HepG2 (cell line): ENCODE results near the gene SLC5A6. TPM values are rescaled to one million over a fixed set of nuclear protein-coding genes. Genes with fewer than 3 reads are reported as not detected.
A peak's percentile ranks its signal among the peaks of the same experiment; 100 is the strongest.

Experiments used
- ATAC-seq: fragments of 200-7000 bp; cut with Tn5 transposase; 3 replicates; pipeline ENCODE4 v1.9.1; 2020; ENCODE audit warnings: mild to moderate bottlenecking, moderate library complexity
- BruUV-seq: library from RNA; stranded (reverse); fragments of 400-500 nt; replicated peaks from 2 replicates; lab custom pipeline; 2021; lab: Mats Ljungman, UMichigan
- CTCF ChIA-PET: fragments of 300-600 bp; formaldehyde crosslinking; extraction: SDS; loops from one replicate; lab custom pipeline; 2021; ENCODE audit warnings: low total read pairs, inconsistent platforms, low intra/inter-chr PET ratio; lab: Yijun Ruan, JAX
- POLR2A ChIA-PET: fragments of 350-600 bp; sonication (Branson Sonifier 250); formaldehyde crosslinking; loops from one replicate; lab custom pipeline; 2020; ENCODE audit warnings: antibody characterized with exemption, inconsistent platforms; lab: Yijun Ruan, JAX
- DNase-seq: peaks from one replicate; pipeline ENCODE4 v3.0.0-alpha.2; 2015; ENCODE audit warnings: low spot score
- FAIRE-seq: peaks from 3 replicates; lab custom pipeline; 2011; peaks lifted over from hg19 to GRCh38; lab: Jason Lieb, UNC
- H2AFZ ChIP-seq: one replicate; pipeline ENCODE4 v1.6.1; 2011; ENCODE audit warnings: low read length, inconsistent platforms
- H3K27ac ChIP-seq: fragments of 300-600 bp; 3 replicates; pipeline ENCODE4 v1.8.0; 2011; ENCODE audit warnings: mixed run types, mild to moderate bottlenecking, mixed read lengths, low read length, inconsistent platforms; ENCODE audit not compliant: insufficient read depth; ENCODE audit errors: extremely low read length
- H3K27me3 ChIP-seq, 2 experiments: fragments of 200-600 bp in 1 of 2; 2 replicates in 1 of 2; 3 replicates in 1 of 2; pipeline versions ENCODE4 v1.6.0 to v1.8.0; 2011; ENCODE audit warnings: low read length in 2 of 2, mild to moderate bottlenecking in 2 of 2, moderate library complexity in 2 of 2, inconsistent platforms in 1 of 2; ENCODE audit not compliant: insufficient read depth in 2 of 2, control insufficient read depth in 1 of 2
- H3K36me3 ChIP-seq, 2 experiments: fragments of 200-600 bp in 1 of 2; replicated peaks in 1 of 2; 2 replicates in 1 of 2; 3 replicates in 1 of 2; pipeline versions ENCODE4 v1.5.1 to v1.8.0; 2011; ENCODE audit warnings: low read length in 2 of 2, inconsistent platforms in 1 of 2; ENCODE audit not compliant: insufficient read depth in 2 of 2, control insufficient read depth in 1 of 2
- H3K4me1 ChIP-seq: 2 replicates; pipeline ENCODE4 v1.5.1; 2012; ENCODE audit warnings: low read length, inconsistent platforms; ENCODE audit not compliant: insufficient read depth
- H3K4me2 ChIP-seq: 2 replicates; pipeline ENCODE4 v1.6.0; 2011; ENCODE audit warnings: low read depth, low read length, inconsistent platforms
- H3K4me3 ChIP-seq, 3 experiments: fragments of 200-600 bp in 1 of 3; sonication (generic), shearing (Covaris generic) in 1 of 3; replicated peaks in 1 of 3; 2 replicates each; pipeline ENCODE4 v1.5.1; 2011 to 2016; ENCODE audit warnings: low read length in 3 of 3, inconsistent platforms in 2 of 3, low read depth in 2 of 3, mild to moderate bottlenecking in 2 of 3, control low read depth in 1 of 3, mixed read lengths in 1 of 3; ENCODE audit not compliant: insufficient read depth in 1 of 3
- H3K79me2 ChIP-seq: one replicate; pipeline ENCODE4 v1.6.1; 2011; ENCODE audit warnings: low read length, inconsistent platforms; ENCODE audit not compliant: insufficient read depth
- H3K9ac ChIP-seq: 2 replicates; pipeline ENCODE4 v1.6.0; 2011; ENCODE audit warnings: mild to moderate bottlenecking, low read depth, low read length, inconsistent platforms; ENCODE audit not compliant: insufficient read depth
- H3K9me3 ChIP-seq: 2 replicates; pipeline ENCODE4 v1.5.1; 2012; ENCODE audit warnings: mild to moderate bottlenecking, low read length
- H4K20me1 ChIP-seq: 2 replicates; pipeline ENCODE4 v1.6.0; 2011; ENCODE audit warnings: inconsistent platforms, mild to moderate bottlenecking, low read length, moderate library complexity; ENCODE audit not compliant: insufficient read depth
- CEBPB ChIP-seq: IDR thresholded peaks from 2 replicates; pipeline ENCODE4 v1.6.1; 2011; ENCODE audit warnings: low read depth, low read length, improper control_type of control experiment, borderline replicate concordance
- CEBPG ChIP-seq: IDR thresholded peaks from 2 replicates; pipeline ENCODE4 v1.6.1; 2016
- FOXC1 ChIP-seq: sonication (generic); formaldehyde crosslinking; IDR thresholded peaks from 2 replicates; pipeline ENCODE4 v1.8.0; 2022; ENCODE audit warnings: mild to moderate bottlenecking, missing genetic modification reagents, borderline replicate concordance
- GATAD2A ChIP-seq: IDR thresholded peaks from 2 replicates; pipeline ENCODE4 v1.6.1; 2016
- NFYC ChIP-seq: IDR thresholded peaks from 2 replicates; pipeline ENCODE4 v1.6.1; 2016; ENCODE audit warnings: missing genetic modification reagents, missing compliant biosample characterization
- POLR2A ChIP-seq, 2 experiments: IDR thresholded peaks; 2 replicates each; pipeline ENCODE4 v1.6.1; 2011; ENCODE audit warnings: low read depth in 2 of 2, low read length in 2 of 2, mild to moderate bottlenecking in 1 of 2, moderate library complexity in 1 of 2; ENCODE audit not compliant: insufficient read depth in 1 of 2
- PRMT3 ChIP-seq: sonication (generic); formaldehyde crosslinking; IDR thresholded peaks from 2 replicates; pipeline ENCODE4 v1.8.1; 2022; ENCODE audit warnings: low read depth, mild to moderate bottlenecking, moderate library complexity, missing genetic modification reagents, borderline replicate concordance
- RAD51 ChIP-seq: fragments of 450-650 bp; IDR thresholded peaks from 2 replicates; pipeline ENCODE4 v1.6.1; 2016; ENCODE audit warnings: borderline replicate concordance
- RARG ChIP-seq: sonication (generic); formaldehyde crosslinking; IDR thresholded peaks from 2 replicates; pipeline ENCODE4 v1.4.0; 2020; ENCODE audit warnings: low read depth, mild to moderate bottlenecking, missing genetic modification reagents
- RORA ChIP-seq: sonication (generic); formaldehyde crosslinking; IDR thresholded peaks from 2 replicates; pipeline ENCODE4 v1.5.0; 2020; ENCODE audit warnings: mild to moderate bottlenecking, missing genetic modification reagents, moderate library complexity
- SAFB2 ChIP-seq: sonication (generic); formaldehyde crosslinking; IDR thresholded peaks from 2 replicates; pipeline ENCODE4 v1.5.1; 2020; ENCODE audit warnings: missing genetic modification reagents, low read depth, mild to moderate bottlenecking, borderline replicate concordance
- SMYD3 ChIP-seq: sonication (generic); formaldehyde crosslinking; IDR thresholded peaks from 2 replicates; pipeline ENCODE4 v1.8.1; 2023; ENCODE audit warnings: mild to moderate bottlenecking, missing genetic modification reagents
- STAG1 ChIP-seq: sonication (generic); formaldehyde crosslinking; IDR thresholded peaks from 2 replicates; pipeline ENCODE4 v1.4.0; 2020; ENCODE audit warnings: missing genetic modification reagents
- ZIK1 ChIP-seq: sonication (generic); formaldehyde crosslinking; IDR thresholded peaks from 2 replicates; pipeline ENCODE4 v1.5.0; 2020; ENCODE audit warnings: mild to moderate bottlenecking, low read depth, missing genetic modification reagents, borderline replicate concordance
- ZNF556 ChIP-seq: sonication (generic); formaldehyde crosslinking; IDR thresholded peaks from 2 replicates; pipeline ENCODE4 v1.4.0; 2020; ENCODE audit warnings: mild to moderate bottlenecking, missing genetic modification reagents, borderline replicate concordance
- ZNF644 ChIP-seq: IDR thresholded peaks from 2 replicates; pipeline ENCODE4 v1.6.1; 2016; ENCODE audit warnings: low read depth
- ZNF816 ChIP-seq: sonication (generic); formaldehyde crosslinking; IDR thresholded peaks from 2 replicates; pipeline ENCODE4 v1.8.0; 2022; ENCODE audit warnings: missing genetic modification reagents, mild to moderate bottlenecking, borderline replicate concordance
- ZNF839 ChIP-seq: sonication (generic); formaldehyde crosslinking; IDR thresholded peaks from 2 replicates; pipeline ENCODE4 v1.4.0; 2020; ENCODE audit warnings: missing genetic modification reagents, mild to moderate bottlenecking, borderline replicate concordance
- WGBS: methylation state at CpG from one replicate; pipeline ENCODE4 v1.1.6; 2017; ENCODE audit warnings: low lambda C conversion rate; 5-methylcytosine and 5-hydroxymethylcytosine counted together
- in situ Hi-C: cut with HindIII; loops from 2 replicates; pipeline ENCODE4 v1.10.0; 2017; ENCODE audit warnings: low pct_unique_long_range_greater_than_20kb; ENCODE audit not compliant: extremely low pct_ligation_motif_present
- intact Hi-C: fragments of 100-400 bp; cut with micrococcal nuclease; formaldehyde crosslinking; loops from one replicate; pipeline ENCODE4 v1.10.0; 2022; ENCODE audit not compliant: unreplicated experiment
- polyA plus RNA-seq, 8 experiments: library from polyadenylated mRNA; depleted of rRNA in 3 of 8; stranded (reverse) in 7 of 8; unstranded in 1 of 8; fragments of >200 nt; fragmentation: Illumina TruSeq in 4 of 8; extraction: Trizol in 4 of 8; gene quantifications; 2 replicates each; pipeline versions ENCODE4 v1.2.1 to v1.2.3, GENCODE V29; 2011 to 2016; ENCODE audit warnings: low read depth in 4 of 8, missing spikeins in 1 of 8, mixed read lengths in 1 of 8; ENCODE audit not compliant: insufficient read depth in 1 of 8
- total RNA-seq, 5 experiments: library from RNA; depleted of rRNA; stranded (reverse); fragments of >200 nt; fragmentation: Illumina TruSeq; extraction: Trizol; gene quantifications; 2 replicates each; pipeline ENCODE4 v1.2.3, GENCODE V29; 2016; ENCODE audit warnings: low read depth in 1 of 5
- TF ChIP-seq, protein P1 (sequence below): sonication (generic); formaldehyde crosslinking; IDR thresholded peaks from 2 replicates; pipeline ENCODE4 v1.4.0; 2020; ENCODE audit warnings: missing genetic modification reagents
- TF ChIP-seq, protein P2 (sequence below): sonication (generic); formaldehyde crosslinking; IDR thresholded peaks from 2 replicates; pipeline ENCODE4 v1.5.0; 2020; ENCODE audit warnings: mild to moderate bottlenecking, missing genetic modification reagents
- TF ChIP-seq, protein P3 (sequence below): sonication (generic); formaldehyde crosslinking; IDR thresholded peaks from 2 replicates; pipeline ENCODE4 v1.5.0; 2020; ENCODE audit warnings: missing genetic modification reagents

SLC5A6 gene
- total and polyA plus RNA-seq, 2 of the 13 experiments (the other 11 are each of a cell fraction or from before 2014, with no cell fraction given), result 135 to 417 TPM

DNA sequence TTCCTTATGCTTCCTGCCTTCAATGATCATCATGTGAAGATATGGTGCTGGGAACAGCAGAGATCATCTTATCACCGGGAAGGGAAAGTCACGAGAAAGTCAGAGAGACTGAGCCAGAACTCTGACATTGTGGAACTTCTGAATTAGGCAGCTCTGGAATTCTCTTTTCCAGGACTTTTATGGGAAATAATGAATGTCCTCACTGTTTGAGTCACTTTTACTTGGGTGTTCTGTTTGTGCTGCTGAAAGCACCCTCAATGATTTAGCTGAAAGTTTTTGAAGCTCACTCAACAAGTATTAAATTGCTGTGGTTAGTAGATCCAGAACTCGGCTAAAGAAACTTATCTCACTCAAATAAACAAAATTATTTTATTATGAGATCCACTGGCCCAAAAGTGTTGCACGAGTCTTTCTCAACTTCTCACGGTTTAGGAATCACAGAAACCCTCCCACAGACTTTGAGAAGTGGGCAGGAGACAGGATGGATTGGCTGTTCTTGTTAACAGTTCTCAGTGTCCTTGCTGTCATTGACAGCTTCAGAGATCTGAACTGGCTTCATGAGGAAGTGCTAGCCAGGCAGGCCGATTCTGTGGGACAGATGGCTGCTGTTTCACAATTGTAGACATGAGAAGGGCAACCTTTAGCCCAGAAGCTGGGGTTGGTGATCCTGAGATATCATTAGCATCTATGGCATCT lies 26.6 kb downstream of the SLC5A6 start (continued):
- TF ChIP-seq, protein P1, sequence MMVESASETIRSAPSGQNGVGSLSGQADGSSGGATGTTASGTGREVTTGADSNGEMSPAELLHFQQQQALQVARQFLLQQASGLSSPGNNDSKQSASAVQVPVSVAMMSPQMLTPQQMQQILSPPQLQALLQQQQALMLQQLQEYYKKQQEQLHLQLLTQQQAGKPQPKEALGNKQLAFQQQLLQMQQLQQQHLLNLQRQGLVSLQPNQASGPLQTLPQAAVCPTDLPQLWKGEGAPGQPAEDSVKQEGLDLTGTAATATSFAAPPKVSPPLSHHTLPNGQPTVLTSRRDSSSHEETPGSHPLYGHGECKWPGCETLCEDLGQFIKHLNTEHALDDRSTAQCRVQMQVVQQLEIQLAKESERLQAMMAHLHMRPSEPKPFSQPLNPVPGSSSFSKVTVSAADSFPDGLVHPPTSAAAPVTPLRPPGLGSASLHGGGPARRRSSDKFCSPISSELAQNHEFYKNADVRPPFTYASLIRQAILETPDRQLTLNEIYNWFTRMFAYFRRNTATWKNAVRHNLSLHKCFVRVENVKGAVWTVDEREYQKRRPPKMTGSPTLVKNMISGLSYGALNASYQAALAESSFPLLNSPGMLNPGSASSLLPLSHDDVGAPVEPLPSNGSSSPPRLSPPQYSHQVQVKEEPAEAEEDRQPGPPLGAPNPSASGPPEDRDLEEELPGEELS (CRISPR knock-in tag), result peak; percentile 39; the same call in 1 of the 2 replicates
- TF ChIP-seq RORA (CRISPR knock-in tag) (no peak), POLR2A (IDR thresholded peaks at IDR 0.05; ENCODE audit: insufficient read depth in 1 of 2, low read depth in 2 of 2, low read length in 2 of 2) (no peak; a peak in 1 of 4 replicates)

DNA sequence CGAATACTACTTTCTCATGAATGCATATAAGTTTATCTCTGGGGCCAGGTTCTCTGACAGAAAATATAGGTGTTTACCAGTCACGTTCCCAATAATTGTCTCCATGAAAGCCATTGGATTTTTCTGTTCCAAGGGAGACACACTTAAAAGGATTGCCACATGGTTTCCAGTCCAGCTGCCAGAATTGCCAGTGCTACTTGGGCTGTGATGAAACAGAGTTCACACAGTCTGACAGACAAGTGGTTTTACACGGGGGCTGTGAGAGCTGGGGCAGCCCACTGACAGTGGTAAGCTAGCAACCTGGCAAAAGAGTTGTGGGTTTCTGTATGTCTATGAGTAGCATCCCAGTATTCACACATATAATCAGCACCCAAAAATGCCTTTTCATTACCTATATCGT lies 28.0 kb downstream of the SLC5A6 start:
- Histone ChIP-seq H3K79me2 (no peaks in the 10 kb centered on the region), H4K20me1 (no peaks in the 10 kb centered on the region), H3K27ac (peak overlapping the region; percentile 39), H3K9ac (no peak overlapping the region), H2AFZ (no peak overlapping the region), H3K9me3 (no peaks in the 10 kb centered on the region), H3K4me1 (peaks cover 80% of the 10 kb centered on the region), H3K27me3 (no peaks in the 10 kb centered on the region), H3K4me3 (no peak overlapping the region), H3K36me3 (no peaks in the 10 kb centered on the region), H3K4me2 (no peak overlapping the region)
- intact Hi-C loops (no loop called here), in situ Hi-C loops (no loop called here)
- ATAC-seq (no peak), FAIRE-seq (no peak), DNase-seq (peak; percentile 43)
- ChIA-PET POLR2A (interaction anchor here (0.9 to 3.1 kb wide), 3 partner anchors 9 to 50 kb away, joined by 3 to 13 read pairs (median 3); partner anchors contain the start of gene PREB), CTCF (no interaction called here)
- WGBS, result 82% methylated on average over 4 of the region's 4 CpGs
- BruUV-seq, result no TSS peak
- TF ChIP-seq CEBPB, result peak; percentile 55; the same call in 1 of the 2 replicates
- TF ChIP-seq SMYD3 (CRISPR knock-in tag), result 0 out of 2 replicates have a peak, but pooled peaks have one; percentile 52
- TF ChIP-seq, protein P2, sequence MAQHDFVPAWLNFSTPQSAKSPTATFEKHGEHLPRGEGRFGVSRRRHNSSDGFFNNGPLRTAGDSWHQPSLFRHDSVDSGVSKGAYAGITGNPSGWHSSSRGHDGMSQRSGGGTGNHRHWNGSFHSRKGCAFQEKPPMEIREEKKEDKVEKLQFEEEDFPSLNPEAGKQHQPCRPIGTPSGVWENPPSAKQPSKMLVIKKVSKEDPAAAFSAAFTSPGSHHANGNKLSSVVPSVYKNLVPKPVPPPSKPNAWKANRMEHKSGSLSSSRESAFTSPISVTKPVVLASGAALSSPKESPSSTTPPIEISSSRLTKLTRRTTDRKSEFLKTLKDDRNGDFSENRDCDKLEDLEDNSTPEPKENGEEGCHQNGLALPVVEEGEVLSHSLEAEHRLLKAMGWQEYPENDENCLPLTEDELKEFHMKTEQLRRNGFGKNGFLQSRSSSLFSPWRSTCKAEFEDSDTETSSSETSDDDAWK (CRISPR knock-in tag), result no peak
- no peak for TF ChIP-seq RARG
- TF ChIP-seq NFYC (CRISPR knock-in tag), result no peak
- 0 out of 2 replicates have a peak, but pooled peaks have one; percentile 12 for TF ChIP-seq CEBPG (CRISPR knock-in tag)
- no peak for TF ChIP-seq STAG1
- TF ChIP-seq ZNF816 (CRISPR knock-in tag), result no peak
- no peak for TF ChIP-seq RAD51
- no peak for TF ChIP-seq PRMT3 (CRISPR knock-in tag)
- peak; percentile 47 for TF ChIP-seq GATAD2A
- 0 out of 2 replicates have a peak, but pooled peaks have one; percentile 14 for TF ChIP-seq ZNF644
- no peak for TF ChIP-seq FOXC1
- TF ChIP-seq ZNF839 (CRISPR knock-in tag), result no peak
- TF ChIP-seq, protein P3, sequence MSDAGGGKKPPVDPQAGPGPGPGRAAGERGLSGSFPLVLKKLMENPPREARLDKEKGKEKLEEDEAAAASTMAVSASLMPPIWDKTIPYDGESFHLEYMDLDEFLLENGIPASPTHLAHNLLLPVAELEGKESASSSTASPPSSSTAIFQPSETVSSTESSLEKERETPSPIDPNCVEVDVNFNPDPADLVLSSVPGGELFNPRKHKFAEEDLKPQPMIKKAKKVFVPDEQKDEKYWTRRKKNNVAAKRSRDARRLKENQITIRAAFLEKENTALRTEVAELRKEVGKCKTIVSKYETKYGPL (CRISPR knock-in tag), result no peak
- no peak for TF ChIP-seq SAFB2
- no peak for TF ChIP-seq ZIK1
- TF ChIP-seq ZNF556 (CRISPR knock-in tag), result no peak
